Measurements from ENCODE around the gene MTURN.
"Not testable (repeated sequence)": the region's sequence is repeated elsewhere in the genome, so short reads cannot be mapped to it uniquely, and the experiment has no call there.

MTURN gene

GRCh38 chr7:30176463-30177109 lies 41.8 kb downstream of the MTURN start:
- in situ Hi-C loops (cut with HindIII; ENCODE audit: low sequenced_read_pairs): no loop called here

GRCh38 chr7:30177186-30177585 lies 42.4 kb downstream of the MTURN start:
- in situ Hi-C loops (cut with HindIII; ENCODE audit: low sequenced_read_pairs): no loop called here

GRCh38 chr7:30177965-30178364 lies 43.2 kb downstream of the MTURN start:
- in situ Hi-C loops (cut with HindIII; ENCODE audit: low sequenced_read_pairs): no loop called here

- in situ Hi-C loops (cut with HindIII; ENCODE audit: low sequenced_read_pairs): no loop called here
These were observed 44.1 kb downstream of the MTURN start for GRCh38 chr7:30178748-30179436.

GRCh38 chr7:30180718-30181117 lies 45.9 kb downstream of the MTURN start:
- in situ Hi-C loops (cut with HindIII; ENCODE audit: low sequenced_read_pairs): no loop called here

GRCh38 chr7:30181211-30181610 lies 46.4 kb downstream of the MTURN start:
- in situ Hi-C loops (cut with HindIII; ENCODE audit: low sequenced_read_pairs): no loop called here

- in situ Hi-C loops (cut with HindIII; ENCODE audit: low sequenced_read_pairs): no loop called here
These were observed 47.1 kb downstream of the MTURN start for GRCh38 chr7:30181736-30182522.

GRCh38 chr7:30182814-30183213 lies 48.0 kb downstream of the MTURN start:
- in situ Hi-C loops (cut with HindIII; ENCODE audit: low sequenced_read_pairs): no loop called here

GRCh38 chr7:30183749-30184369 lies 49.1 kb downstream of the MTURN start:
- in situ Hi-C loops (cut with HindIII; ENCODE audit: low sequenced_read_pairs): no loop called here

GRCh38 chr7:30184791-30185487 lies 50.2 kb downstream of the MTURN start:
- in situ Hi-C loops (cut with HindIII; ENCODE audit: low sequenced_read_pairs): no loop called here

GRCh38 chr7:30185496-30185895 lies 50.7 kb downstream of the MTURN start:
- in situ Hi-C loops (cut with HindIII; ENCODE audit: low sequenced_read_pairs): no loop called here

- in situ Hi-C loops (cut with HindIII; ENCODE audit: low sequenced_read_pairs): no loop called here
These were observed 51.9 kb downstream of the MTURN start for GRCh38 chr7:30186725-30187124.

- in situ Hi-C loops (cut with HindIII; ENCODE audit: low sequenced_read_pairs): no loop called here
These were observed 52.7 kb downstream of the MTURN start for GRCh38 chr7:30187513-30187912.

- in situ Hi-C loops (cut with HindIII; ENCODE audit: low sequenced_read_pairs): not testable (repeated sequence)
These were observed 53.6 kb downstream of the MTURN start for GRCh38 chr7:30188381-30188780.

GRCh38 chr7:30188811-30189210 lies 54.0 kb downstream of the MTURN start:
- in situ Hi-C loops (cut with HindIII; ENCODE audit: low sequenced_read_pairs): no loop called here

- in situ Hi-C loops (cut with HindIII; ENCODE audit: low sequenced_read_pairs): no loop called here
These were observed 57.0 kb downstream of the MTURN start for GRCh38 chr7:30191809-30192208.

- in situ Hi-C loops (cut with HindIII; ENCODE audit: low sequenced_read_pairs): no loop called here
These were observed 58.7 kb downstream of the MTURN start for GRCh38 chr7:30193336-30193943.

GRCh38 chr7:30196408-30196807 lies 61.6 kb downstream of the MTURN start:
- in situ Hi-C loops (cut with HindIII; ENCODE audit: low sequenced_read_pairs): no loop called here

- in situ Hi-C loops (cut with HindIII; ENCODE audit: low sequenced_read_pairs): no loop called here
These were observed 62.7 kb downstream of the MTURN start for GRCh38 chr7:30197438-30197837.

GRCh38 chr7:30199271-30199670 lies 64.5 kb downstream of the MTURN start:
- in situ Hi-C loops (cut with HindIII; ENCODE audit: low sequenced_read_pairs): no loop called here

Data from DLD1 (cell line).